Activated naive CD4-positive, alpha-beta T cell (primary cell): ENCODE data around the gene MYL5.
"Not testable (repeated sequence)": the region's sequence is repeated elsewhere in the genome, so short reads cannot be mapped to it uniquely, and the experiment has no call there.

Source experiments
- DNase-seq, 4 experiments: peaks; one replicate each; lab custom pipeline; 2025; lab: John Stamatoyannopoulos, UW

MYL5 gene

DNA sequence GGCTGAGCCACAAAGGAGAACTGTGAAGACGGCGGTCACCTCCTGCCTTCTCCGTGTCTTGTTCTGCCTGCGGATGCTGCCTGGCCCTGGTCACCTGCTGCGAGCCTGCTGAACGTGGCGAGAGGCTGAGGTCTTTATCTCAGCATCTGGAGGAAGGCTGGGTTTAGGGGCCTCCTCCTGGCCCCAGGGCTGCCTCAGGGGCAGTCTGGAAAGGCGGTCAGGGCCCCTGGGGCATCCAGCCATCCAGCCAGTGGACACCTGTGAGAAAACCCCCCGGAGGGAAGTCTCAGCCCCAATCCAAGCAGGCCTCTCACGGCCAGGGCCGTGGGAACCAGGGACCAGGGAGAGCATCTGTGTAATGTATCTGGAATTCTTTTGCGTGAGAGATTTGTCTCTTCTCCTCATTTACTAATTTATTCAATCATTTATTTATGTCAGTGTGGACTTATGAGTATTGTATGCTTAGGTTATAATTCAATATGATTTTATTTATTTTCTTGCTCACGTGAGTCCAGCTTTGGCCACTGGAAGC is 37.6 kb upstream of the MYL5 start:
- DNase-seq, result no peak

DNA sequence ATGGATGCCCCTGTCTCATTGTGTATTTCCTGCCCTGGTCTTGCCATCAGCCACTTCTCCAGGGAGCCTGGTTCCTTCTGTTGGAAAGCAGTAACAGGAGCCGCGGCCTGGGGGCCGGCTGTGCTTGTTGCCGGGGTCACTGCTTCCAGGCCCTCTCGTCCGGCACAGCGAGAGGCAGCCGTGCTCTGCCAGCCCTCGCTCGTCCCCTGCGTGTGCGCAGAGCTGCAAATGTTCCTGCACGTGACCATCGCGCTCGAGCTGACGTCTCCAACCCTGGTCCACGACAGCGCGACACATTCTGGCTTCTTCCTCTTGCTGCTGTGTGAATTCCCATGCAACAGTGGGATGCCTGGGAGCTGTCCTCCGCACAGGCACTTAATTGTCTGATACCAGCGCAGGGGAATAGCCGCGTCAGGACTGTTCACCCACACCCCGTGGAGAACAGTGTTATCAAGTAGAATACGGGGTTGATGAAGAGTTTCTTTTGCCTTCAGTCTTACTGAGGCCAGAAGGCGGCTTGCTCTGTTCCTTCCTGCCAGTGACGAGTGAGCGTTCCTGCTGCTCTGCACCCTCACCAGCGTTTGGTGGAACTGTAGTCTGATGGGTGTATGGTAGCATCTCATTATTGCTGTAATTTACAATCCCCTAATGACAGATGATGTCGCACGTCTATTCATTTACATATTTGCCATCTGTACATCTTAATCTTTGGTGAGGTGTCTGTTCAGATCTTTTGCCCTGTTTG is 36.6 kb upstream of the MYL5 start:
- DNase-seq, result no peak

DNA sequence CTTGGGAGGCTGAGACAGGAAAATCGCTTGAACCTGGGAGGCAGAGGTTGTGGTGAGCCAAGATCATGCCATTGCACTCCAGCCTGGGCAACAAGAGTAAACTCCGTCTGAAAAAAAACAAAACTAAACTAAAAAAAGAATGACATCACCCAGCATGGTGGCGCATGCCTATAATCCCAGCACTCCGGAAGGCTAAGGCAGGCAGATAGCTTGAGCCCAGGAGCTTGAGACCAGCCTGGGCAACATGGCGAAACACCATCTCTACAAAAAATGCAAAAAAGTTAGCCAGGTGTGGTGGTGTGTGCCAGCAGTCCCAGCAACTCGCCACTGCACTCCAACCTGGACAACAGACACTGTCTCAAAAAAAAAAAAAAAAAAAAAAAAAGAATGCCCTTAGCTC is 32.0 kb upstream of the MYL5 start:
- DNase-seq, result not testable (repeated sequence)

DNA sequence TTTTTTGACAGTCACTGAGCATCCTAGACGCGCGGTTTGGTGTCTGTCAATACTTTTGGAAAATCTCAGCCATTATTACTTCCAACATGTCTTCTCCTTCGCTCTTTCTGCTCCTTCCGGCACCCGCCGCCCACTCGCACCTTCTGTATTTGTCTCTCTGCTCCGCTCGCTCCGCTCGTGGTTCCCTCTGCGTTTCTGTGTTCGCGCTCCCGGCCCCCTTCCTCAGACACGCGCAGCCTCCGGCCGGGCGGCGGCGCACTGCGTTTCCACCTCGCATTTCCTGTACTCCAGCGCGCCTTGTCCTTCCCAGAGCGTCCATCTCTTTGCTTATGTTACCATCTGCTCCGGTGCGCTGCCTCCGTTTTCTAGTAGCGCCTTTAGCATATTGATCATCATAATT is 27.9 kb upstream of the MYL5 start:
- DNase-seq, result no peak

DNA sequence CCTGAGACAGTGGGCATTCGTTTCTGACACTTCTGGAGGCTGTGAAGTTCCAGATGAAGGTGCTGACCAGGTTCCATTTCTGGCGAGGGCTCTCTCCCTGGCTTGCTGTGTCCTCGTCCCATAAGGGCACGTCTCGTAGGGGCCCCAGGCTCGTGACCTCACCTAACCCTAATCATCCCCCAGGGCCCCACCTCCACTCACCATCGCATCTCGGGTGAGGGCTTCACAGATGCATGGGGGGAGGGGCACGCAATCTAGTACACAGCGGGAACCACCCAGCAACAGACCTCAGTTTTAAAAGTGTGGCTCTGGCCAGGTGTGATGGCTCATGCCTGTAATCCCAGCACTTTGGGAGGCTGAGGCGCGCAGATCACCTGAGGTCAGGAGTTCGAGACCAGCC is 26.9 kb upstream of the MYL5 start:
- DNase-seq, result no peak

DNA sequence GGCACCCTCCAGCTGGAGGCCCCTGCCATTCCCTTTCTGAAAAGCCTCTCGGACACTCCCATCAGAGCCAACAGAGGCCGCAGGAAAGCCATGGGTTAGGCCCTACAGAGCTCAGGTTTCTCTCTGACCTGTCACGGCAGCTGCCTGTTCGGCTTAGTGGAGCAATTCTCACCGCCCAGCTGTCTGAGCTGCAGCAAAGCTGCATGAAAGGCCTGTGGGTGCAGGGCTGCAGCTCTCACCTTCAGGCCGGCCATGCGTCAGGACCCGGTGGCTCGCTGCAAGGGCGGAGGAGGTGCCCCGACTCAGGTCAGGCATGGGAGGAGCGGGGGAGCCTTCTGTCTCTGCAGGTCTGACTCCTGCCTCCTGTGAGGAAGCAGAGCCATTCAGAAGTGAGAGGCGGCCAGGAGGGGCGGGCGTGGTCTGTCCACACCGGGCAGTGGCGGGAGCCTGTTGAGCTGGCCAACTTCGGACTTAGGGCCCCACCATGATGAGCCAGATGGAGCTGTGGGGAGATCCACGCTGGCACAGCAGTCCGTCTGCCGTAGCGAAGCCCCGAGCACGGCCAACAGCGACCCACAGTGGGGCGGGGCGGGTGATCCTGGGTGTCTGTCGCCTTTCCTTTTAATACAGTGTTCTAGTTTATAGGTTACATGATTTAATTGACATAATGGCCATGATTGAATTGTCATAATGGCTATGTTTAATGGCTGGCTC is 25.6 kb upstream of the MYL5 start:
- no peak for DNase-seq

DNA sequence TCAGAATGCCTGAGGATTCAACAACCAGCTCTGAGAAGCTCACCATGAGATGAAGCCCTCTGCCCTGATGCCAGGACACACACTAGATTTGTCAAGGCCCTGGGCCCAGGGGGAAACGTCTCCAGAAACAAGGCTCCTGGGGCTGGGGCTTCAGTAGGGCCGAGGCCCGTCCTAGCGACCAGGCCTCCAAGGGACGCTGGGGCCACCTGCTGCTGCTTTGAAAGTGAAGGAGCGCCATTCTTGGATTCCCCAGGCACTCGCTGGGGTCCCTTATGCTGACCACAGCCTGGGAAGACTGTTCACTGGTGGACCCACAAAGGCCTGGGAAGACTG is 25.1 kb upstream of the MYL5 start:
- DNase-seq, result no peak

DNA sequence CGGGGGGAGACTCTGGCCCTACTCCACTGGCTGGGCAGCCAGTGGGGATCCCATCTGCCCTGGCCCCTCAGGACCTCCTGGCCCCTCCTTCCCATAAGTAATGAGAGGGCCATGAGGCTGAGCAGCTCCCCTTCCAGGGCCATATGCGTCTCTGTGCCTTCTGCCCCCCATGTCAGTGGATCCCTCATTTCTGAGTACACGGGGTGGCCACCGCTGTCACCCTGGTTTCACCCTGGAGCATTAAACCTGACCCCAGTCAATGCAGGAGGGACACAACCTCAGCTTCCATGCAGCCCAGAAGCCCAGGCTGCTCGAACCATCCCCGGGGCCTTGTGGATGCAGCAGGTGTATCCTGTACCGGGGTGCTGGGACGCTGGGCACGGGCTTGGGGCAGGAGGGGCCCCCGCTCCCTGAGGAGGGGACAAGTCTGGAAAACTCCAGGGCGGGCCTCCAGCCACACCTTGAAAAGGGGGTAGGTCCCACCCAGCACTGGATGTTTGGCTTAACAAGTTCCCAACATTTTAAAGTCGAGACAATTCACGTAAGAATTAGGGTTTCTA is 24.5 kb upstream of the MYL5 start:
- no peak for DNase-seq

DNA sequence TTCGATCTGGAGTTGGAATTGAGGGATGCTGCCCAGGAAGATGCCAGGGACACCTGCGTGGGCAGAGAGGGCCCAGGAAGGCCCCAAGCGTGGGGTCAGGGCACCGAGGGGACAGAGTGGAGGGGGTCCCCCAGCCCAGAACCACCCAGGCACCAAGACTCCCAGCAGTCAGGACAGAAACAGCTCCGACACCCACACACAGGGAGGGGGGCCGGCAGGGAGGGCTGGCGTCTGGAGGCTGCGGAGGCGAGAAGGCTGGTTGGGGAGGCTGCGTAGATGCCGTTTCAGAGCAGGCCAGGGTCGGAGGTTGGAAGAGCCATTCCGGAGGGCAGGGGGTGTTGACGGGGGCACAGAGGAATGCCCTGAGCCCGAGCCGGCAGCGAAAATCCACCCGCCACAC is 23.9 kb upstream of the MYL5 start:
- no peak for DNase-seq

DNA sequence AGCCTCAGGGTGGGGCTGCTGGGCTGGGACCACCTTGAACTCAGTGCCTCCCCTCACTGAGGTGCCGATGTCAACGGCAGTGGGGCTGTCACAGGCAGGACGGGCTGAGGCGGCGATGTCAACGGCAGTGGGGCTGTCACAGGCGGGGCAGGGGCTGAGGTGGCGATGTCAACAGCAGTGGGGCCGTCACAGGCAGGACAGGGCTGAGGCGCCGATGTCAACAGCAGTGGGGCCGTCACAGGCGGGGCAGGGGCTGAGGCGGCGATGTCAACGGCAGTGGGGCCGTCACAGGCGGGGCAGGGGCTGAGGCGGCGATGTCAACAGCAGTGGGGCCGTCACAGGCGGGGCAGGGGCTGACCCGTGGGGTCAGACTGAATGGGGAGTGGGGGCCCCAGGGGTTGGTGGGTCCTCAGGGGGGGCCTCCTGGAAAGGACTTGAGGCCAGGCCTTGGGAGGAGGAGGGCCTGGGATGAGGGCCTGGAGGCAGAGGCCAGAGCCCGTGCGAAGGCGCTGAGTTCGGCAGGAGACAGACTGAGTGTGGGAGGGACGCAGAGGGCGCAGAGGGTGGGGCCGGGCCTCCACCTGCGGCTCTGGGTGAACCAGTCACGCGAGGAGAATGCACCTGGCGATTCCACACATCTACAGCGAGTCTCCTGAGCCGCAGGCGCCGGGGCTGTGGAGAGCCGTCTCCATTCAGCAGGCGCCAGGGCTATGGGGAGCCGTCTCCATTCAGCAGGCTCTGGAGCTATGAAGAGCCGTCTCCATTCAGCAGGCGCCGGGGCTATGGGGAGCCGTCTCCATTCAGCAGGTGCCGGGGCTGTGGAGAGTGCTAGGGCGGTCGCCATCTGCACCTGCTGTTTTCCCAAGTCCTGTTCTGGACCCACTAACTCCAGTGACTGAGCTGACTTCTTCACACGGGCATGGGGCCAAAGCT is 23.1 kb upstream of the MYL5 start:
- DNase-seq, result no peak

DNA sequence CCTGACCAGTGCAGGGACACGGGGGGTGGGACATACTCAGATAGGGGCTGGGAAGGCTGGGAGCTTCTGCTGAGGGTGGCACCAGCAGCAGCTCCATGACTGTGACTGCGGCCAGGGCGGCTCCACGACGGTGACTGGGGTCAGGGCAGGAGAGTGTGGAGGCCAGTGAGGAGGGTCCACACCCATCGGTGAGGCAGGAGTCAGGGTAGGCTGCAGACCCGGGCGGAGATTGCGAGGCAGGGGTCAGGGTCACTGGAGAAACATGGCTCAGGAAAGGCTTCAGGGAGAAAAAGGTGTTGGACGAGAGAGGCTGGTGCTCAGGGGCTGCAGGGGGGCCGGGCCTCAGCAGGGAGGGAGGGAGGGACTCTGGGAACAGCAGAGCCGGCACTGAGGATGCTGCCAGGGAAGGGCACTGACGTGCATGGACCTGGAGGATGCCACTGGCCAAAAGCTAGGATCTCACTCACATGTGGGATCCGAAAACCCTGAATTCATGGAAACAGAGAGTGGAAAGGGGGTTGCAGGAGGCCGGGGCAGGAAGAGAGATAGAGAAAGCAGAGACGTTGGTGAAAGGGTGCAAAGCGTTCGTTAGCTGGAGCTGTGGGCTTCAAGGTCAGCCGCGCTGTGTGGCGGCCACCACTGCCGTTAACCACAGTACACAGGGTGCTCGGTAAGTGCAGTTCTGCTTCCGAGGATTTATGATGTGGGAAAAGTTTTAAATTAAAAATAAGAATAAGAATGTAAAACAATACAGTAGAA is 22.3 kb upstream of the MYL5 start:
- DNase-seq, result no peak

DNA sequence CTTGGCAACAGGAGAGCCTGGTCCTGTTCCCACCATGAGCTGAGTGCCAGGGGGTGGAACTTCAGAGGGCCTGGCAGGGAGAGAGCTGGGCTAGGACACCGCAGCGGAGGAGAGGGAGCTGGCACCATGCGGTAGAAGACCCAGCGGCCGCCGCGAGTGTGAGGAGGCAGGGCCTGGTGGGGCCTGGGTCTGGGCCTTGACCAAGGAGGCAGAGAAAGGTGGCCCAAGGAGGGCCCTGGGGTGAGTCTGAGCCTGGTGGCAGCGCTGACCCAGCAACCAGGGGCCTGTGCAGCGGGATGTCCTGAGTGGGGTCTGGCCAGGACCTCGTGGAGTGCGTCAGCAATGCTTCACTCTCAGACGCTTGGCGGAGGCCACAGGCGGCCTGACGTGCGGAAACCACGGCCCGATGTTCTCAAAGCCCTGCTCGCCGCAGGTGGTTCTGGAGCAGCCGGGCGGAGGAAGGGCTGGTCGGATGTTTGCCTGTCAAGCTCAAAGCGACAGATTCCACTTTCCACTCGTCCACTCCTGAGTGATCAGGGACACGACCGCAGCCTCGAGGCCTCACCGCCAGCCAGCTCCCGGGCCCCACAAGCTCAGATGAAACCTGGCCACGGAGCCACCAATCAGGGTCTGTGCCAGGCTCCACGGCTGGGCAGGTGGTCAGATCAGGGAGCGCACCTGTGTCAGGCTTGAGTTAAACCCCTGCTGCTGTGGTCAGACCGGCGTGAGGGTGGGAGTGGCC is 21.1 kb upstream of the MYL5 start:
- DNase-seq, result no peak

DNA sequence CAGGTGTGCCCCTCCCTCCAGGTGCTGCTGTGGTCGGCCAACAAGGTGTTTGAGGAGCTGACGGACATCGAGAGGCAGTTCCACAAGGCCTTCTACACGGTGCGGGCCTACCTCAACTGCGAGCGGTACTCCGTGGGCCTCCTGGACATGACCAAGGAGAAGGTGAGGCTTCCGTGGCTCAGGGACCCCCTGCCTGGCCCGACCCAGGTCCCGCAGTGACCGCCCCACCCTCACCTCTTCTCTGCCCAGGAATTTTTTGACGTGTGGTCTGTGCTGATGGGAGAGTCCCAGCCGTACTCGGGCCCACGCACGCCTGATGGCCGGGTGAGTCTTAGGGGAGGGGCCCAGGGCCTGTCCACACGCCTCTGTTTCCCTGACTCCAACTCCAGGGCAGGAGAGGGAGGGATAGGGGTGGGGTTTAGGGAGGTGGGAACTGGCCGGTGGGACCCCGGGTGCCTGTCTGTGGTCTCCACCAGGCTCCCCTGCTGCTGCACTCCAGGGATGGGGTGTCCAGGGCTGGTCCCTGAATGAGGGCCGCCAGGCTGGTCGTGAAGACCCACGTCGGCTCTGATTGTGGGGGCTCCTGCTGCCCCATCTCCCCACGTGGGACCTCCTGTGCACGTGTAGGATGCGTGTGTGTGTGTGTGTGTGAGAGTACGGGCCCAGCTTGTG is 20.4 kb upstream of the MYL5 start:
- no peak for DNase-seq

DNA sequence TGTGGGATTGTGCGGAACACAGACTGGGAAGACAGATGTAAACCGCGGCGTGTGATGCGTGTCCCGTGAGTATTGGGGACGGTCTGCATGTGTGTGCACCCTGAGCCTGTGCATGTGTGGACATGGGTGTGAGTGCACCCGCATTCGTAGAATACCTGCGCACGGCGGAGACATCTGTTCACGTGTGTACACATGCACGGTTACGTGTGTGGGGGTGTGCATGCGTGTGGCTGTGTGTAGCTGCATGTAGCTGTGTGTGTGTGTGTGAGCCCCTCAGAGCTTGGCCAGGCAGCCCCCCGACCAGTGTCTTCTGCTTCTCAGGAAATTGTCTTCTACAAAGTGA is 19.9 kb upstream of the MYL5 start:
- DNase-seq, result no peak

DNA sequence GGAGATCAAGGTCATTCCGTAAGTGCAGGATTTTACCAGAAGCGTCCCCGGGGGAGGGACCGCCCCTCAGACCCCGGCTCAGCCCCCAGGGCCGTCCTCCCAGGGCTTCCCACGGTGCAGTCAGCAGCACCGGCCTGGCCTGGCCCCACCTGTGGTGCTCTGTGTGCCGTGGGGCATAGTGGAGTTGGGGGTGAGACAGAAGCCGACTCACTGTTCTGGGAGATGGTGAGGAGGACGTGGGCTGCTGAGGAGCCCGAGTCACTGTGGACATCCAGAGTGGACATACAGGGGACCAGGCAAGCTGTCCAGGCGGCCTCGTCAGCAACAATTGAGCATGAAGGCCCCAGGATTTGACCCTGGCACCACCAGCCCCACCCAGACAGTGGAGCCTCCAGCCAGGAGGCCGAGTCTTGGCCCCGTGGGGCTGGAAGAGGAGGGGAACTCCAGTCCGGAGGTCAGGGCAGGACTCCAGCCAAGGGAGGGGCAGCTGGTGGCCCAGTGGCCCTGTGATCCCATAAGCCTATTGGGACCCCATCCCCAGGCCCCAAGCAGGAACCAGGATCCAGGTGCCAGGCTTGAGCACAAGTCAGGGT is 19.4 kb upstream of the MYL5 start:
- no peak for DNase-seq

DNA sequence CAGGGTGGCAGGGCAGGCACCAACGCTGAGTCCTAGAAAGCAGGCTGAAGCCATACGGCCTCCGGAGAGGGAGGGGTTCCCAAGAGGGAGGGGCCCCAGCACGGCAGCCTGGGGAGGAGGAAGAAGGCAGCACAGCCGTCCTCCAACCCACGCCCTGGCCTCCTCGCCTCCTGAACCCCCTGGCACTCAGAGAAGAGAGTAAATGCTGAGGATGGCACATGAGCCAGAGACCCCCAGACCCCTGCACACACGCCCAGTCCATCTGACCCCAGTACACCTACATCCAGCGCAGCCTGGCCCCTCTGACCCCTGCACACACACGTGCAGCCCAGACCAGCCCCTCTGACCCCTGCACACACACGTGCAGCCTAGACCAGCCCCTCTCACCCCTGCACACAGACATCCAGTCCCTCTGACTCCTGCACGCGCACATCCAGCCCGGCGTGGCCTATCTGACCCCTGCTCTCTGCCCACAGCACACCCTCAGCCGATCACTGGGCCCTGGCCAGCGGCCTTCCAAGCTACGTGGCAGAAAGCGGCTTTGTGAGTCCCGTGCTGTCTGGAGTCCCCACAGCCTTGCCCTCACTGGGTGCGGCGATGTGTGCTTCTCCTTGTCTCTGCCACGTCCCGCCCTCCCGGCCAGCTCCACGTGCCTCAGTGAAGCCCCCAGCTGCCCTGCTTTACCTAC is 18.7 kb upstream of the MYL5 start:
- no peak for DNase-seq

DNA sequence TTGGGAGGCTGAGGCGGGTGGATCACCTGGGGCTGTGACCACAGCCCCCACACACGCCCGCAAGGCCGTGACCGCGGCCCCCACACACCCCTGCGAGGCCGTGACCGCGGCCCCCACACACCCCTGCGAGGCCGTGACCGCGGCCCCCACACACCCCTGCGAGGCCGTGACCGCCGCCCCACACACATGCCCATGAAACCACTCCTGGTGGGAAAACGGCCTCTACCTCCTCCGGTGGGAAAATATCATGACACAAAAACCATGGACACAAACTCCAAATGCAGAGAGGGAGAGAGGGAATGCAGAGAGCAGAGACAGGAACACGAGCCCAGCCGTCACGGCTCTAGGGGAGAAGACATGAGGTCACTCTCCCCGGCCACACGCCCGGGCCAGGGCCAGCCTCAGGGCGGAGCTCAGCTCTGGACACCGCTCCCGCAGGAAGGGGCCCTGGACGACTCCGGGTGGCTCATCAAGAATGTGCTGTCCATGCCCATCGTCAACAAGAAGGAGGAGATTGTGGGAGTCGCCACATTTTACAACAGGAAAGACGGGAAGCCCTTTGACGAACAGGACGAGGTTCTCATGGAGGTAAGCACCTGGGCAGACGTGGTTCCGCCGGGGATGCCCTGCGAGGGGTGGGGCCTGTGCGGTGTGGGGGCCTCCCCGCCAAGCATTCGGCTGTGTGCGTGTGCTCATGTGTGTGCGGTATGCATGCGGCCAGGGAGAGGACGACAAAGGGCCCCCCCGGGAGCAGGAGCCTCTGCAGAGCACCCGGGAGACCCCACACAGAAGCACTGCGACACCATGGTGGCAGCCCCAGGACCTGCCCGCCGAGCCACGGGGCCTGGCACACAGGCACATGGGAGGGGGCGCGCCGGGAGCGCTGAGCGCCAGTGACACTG is 17.7 kb upstream of the MYL5 start:
- no peak for DNase-seq

DNA sequence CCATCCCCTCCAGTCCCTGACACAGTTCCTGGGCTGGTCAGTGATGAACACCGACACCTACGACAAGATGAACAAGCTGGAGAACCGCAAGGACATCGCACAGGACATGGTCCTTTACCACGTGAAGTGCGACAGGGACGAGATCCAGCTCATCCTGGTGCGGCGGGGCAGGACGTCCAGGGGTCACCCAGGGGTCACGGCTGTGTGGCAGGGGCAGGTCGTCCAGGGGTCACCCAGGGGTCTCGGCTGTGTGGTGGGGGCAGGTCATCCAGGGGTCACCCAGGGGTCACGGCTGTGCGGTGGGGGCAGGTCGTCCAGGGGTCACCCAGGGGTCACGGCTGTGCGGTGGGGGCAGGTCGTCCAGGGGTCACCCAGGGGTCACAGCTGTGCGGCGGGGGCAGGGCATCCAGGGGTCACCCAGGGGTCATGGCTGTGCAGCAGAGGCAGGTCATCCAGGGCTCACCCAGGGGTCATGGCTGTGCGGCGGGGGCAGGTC is 17.0 kb upstream of the MYL5 start:
- DNase-seq, result no peak
